Stimulated activated CD4-positive, alpha-beta T cell treated with anti-CD3 and anti-CD28 coated beads, Interleukin-12 subunit alpha, Interleukin-12 subunit beta, amount 100 ng/mL, for 24 hours (primary cell): ENCODE measurements around the gene SSU72.

Source experiments
- DNase-seq, 2 experiments: peaks; one replicate each; pipeline ENCODE4 v3.0.0-alpha.2; 2020; ENCODE audit warnings: low read depth in 2 of 2

Gene SSU72

GRCh38 chr1:1610796-1611195 is 36.1 kb upstream of the SSU72 start:
- DNase-seq = no peak

DNA sequence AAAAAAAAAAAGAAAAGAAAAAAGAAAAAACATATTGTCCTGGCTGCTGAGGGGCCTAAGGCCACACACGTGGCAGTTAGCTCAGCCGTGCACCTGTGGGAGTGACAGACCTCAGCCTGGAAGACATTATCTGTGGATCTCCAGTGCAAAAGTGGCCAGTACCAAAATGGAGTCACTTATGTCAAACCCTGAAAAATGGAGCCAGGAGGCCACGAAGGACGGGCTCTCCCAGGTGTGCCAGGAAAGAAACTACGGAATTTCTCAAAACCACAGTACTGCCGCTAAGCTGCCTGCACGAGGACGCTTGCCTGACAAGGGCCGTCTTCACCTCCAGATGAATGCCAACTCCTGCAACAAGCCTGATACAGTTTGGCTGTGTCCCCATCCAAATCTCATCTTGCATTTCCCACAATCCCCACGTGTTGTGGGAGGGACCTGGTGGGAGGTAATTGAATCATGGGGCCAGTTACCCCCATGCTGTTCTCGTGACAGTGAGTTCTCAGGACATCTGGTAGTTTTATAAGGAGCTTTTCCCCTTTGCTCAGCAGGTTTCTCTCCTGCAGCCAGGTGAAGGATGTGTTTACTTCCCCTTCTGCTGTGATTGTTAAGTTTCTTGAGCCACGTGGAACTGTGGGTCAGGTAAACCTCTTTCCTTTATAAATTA is 35.3 kb upstream of the SSU72 start:
- DNase-seq = no peak

GRCh38 chr1:1606232-1606631 is 31.6 kb upstream of the SSU72 start:
- DNase-seq = no peak

- no peak for DNase-seq
Observed at GRCh38 chr1:1605724-1606123, 31.1 kb upstream of the SSU72 start.

DNA sequence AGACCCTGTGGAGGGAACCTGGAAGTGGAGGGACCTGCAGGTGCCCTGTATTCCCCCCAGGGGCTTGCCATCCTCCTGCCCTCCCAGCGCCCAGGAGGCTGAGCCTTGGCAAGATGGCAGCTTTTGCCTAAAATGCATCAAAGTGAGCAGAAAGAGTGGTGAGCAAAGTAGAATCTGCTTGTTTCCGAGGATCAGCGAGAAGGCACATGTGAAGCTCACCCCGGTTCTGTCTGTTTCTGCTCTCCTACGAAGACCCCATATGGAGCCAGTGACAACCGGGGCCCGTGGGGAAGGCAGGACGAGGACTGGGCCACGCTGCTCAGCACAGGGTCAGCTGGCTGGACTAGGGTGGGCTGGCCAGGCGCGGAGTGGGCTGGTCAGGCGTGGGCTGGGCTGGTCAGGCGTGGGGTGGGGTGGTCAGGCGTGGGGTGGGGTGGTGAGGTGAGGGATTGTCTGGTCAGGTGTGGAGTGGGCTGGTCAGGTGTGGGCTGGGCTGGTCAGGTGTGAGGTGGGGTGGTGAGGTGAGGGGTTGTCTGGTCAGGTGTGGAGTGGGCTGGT is 30.4 kb upstream of the SSU72 start:
- DNase-seq = no peak

GRCh38 chr1:1604374-1605033 is 29.8 kb upstream of the SSU72 start:
- DNase-seq = no peak

DNA sequence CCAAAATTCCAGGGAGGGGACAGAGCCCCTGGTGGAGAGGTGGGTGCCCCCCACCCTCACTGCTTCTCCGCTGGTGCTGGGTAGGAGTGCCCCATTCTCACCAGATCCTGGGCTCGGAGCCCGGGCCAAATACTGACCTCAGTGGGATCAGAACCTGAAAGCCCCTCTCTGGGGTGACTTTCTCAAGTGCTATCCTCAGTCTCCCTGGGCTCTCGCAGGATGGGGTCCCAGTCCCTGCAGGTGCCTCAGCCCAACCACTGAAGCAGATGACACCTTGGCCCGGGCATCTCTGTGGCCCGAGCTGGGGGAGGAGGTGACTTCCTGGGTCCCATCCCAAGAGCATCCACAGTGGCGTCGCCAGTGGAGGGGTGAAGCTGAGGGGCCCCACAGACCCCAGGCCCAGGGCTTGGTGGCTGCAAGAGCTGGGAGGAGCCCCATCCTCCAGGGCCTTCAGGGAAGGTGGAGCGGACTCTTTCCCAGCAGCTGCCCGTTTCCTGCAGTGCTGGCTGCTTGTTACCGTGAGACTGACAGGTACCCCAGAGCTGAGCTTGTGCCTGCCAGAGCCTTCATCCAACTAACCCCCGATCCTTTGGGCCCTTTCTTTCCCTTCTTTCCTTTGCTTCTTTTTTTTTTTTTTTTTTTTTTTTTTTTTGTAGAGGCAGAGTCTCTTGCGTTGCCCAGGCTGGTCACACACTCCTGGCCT is 29.2 kb upstream of the SSU72 start:
- DNase-seq = no peak

DNA sequence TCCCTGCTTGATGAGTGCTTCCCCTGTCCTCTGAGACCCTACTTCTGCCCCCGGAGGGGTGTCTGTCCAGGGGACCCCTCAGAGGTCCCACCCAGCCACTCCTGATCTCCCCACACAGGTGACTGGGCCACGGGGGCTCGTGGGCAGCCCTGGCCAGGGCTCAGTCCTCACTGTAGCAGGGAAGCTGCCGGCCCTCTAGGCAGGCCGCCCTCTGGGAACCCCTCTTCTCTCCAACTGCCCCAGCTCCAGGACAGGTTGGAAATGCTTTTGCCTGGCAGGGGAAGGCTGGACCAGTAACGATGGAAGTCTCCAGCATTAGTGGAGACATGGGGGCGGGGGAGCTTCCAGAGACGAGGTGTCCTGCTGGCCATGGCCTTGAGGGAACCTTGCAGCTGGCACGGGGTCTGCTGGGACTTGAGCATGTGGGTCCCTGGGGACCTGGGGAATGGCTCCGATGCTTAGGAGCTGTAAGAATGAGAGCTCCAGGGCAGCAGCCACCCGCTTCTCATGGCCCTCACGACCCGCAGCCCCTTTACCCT is 28.4 kb upstream of the SSU72 start:
- DNase-seq = no peak

GRCh38 chr1:1602304-1602967 is 27.8 kb upstream of the SSU72 start:
- no peak for DNase-seq

- DNase-seq = no peak
Observed at GRCh38 chr1:1601564-1602303, 27.1 kb upstream of the SSU72 start.

GRCh38 chr1:1600861-1601563 is 26.3 kb upstream of the SSU72 start:
- no peak for DNase-seq

GRCh38 chr1:1599935-1600860 is 25.5 kb upstream of the SSU72 start, which contains the start of gene FNDC10:
FNDC10 (minus strand) TSS chr1:1600135; CDS start chr1:1600015, 120 bp downstream.
- DNase-seq = no peak

DNA sequence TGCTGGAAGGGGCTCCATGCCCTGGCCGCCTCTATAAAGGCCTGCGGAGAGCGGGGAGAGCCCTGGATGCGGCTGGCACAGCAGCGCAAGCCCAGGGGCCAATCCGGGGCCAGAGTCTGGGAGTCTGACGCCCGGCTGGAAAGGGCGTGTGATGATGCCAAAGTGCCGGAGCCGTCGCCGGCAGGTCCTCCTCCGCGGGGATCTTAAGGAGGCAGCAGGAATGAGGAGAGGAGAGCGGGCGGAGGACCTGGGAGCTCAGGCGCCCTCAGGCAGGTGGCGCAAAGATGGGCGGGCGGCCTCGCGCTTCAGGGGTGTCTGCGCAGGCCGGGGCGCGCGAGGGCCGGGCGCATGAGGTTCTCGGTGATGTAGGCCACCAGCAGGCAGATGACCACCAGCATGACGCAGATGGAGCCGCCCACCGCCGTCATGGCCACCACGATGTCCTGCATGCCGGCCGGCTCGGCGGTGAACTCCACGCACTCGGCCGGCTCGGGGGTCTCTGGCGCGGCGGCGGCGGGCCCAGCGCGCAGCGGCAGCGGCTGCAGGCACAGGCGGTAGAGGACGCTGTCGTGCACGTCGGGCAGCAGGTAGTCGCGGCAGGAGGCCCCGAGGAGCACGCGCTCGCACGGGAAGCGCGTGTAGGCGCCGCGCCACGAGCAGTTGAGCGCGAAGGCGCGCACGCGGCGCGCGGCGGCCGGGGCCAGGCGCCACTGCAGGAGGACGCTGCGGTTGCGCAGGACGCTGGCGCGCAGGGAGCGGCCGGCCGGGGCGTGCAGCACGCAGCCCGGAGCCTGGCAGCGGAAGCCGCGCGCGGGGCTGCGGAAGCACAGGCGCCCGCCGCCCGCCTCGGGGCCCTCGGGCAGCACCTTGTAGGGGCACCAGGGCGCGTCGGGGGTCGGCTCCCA is 24.6 kb upstream of the SSU72 start:
- DNase-seq = no peak

GRCh38 chr1:1598720-1599029 is 24.0 kb upstream of the SSU72 start:
- DNase-seq = no peak

GRCh38 chr1:1598051-1598719 is 23.5 kb upstream of the SSU72 start:
- DNase-seq = no peak

GRCh38 chr1:1597275-1597930 is 22.7 kb upstream of the SSU72 start:
- no peak for DNase-seq

DNA sequence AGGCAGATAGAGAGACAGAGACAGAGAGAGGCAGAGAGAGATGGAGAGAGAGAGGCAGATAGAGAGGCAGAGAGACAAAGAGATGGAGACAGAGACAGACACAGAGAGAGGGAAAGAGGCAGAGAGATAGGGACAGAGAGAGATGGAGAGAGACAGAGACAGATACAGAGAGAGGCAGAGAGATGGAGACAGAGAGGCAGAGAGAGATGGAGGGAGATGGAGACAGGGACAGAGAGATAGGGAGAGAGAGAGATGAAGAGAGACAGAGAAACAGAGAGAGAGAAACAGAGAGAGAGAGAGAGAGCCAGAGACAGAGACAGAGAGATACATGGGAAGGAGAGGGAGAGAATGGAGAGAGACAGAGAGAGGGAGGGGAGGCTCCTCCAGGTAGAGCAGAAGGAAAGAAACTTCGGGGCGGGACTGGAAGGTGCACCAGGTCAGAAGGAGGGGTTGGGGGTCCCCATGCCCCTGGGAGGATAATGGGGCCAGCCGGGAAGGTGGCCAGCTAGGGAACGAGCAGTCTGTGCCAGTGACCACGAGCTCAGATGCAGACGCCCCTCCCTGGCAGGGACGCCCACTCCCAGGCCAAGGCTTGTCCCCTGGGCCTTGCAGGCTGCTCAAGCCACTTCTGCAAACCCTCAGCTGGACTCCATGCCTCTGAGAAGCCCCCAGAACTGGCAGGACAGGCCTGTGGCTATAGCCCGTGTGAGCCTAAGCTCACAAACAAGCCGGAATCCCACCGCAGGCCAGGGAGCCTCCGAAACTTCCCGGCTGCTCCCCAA is 22.0 kb upstream of the SSU72 start:
- no peak for DNase-seq
